ENCODE data around the gene FAM177A1.
"Not testable (repeated sequence)": the region's sequence is repeated elsewhere in the genome, so short reads cannot be mapped to it uniquely, and the experiment has no call there.

Gene FAM177A1

DNA sequence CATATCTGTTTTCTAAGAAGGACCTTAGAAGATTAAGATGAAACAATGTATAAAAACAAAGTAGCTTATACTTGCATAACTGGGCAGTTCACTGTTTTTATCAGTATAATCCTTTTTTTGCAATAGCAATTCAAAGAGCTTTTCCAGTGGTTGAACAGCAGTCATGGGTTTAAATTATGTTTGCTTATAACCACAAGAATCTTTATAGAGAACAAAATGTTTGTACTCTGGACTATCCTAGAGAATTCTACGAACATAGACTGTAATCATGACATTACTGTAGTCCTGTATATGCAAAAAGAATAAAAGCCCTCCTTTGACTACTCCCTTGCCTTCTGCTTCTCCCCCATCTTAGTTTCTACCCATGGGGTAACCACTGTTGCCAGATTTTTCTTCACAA is 5.7 kb downstream of the FAM177A1 start:
- Histone ChIP-seq H3K9ac (ENCODE audit: low read length) (no peak overlapping the region), H2AFZ (ENCODE audit: low read length) (no peak overlapping the region), H3K4me1 (ENCODE audit: insufficient read depth, low read length, severe bottlenecking) (peaks cover 9% of the 10 kb centered on the region), H3K79me2 (ENCODE audit: insufficient read depth, low read length) (no peaks in the 10 kb centered on the region), H3K27me3 (ENCODE audit: insufficient read depth, low read length) (no peaks in the 10 kb centered on the region), H4K20me1 (ENCODE audit: insufficient read depth, low read length) (no peaks in the 10 kb centered on the region), H3K27ac (ENCODE audit: low read depth, low read length, poor library complexity, severe bottlenecking) (no peak overlapping the region), H3K9me2 (ENCODE audit: low read depth, low read length) (no peaks in the 10 kb centered on the region), H3K36me3 (ENCODE audit: insufficient read depth, low read length) (no peaks in the 10 kb centered on the region), H3K9me3 (ENCODE audit: low read length) (no peaks in the 10 kb centered on the region), H3K4me2 (ENCODE audit: low read length) (no peak overlapping the region), H3K4me3 (ENCODE audit: low read depth, low read length, poor library complexity, severe bottlenecking) (no peak overlapping the region), H3F3A (ENCODE audit: insufficient read depth, low read length) (no peaks in the 10 kb centered on the region)
- no peak for TF ChIP-seq EZH2 (IDR thresholded peaks at IDR 0.05; ENCODE audit: borderline replicate concordance, low read length)
- TF ChIP-seq, protein P1, sequence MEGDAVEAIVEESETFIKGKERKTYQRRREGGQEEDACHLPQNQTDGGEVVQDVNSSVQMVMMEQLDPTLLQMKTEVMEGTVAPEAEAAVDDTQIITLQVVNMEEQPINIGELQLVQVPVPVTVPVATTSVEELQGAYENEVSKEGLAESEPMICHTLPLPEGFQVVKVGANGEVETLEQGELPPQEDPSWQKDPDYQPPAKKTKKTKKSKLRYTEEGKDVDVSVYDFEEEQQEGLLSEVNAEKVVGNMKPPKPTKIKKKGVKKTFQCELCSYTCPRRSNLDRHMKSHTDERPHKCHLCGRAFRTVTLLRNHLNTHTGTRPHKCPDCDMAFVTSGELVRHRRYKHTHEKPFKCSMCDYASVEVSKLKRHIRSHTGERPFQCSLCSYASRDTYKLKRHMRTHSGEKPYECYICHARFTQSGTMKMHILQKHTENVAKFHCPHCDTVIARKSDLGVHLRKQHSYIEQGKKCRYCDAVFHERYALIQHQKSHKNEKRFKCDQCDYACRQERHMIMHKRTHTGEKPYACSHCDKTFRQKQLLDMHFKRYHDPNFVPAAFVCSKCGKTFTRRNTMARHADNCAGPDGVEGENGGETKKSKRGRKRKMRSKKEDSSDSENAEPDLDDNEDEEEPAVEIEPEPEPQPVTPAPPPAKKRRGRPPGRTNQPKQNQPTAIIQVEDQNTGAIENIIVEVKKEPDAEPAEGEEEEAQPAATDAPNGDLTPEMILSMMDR (IDR thresholded peaks at IDR 0.05; ENCODE audit: low read length), result no peak

- Histone ChIP-seq H3K27me3 (ENCODE audit: insufficient read depth, low read length) (no peaks in the 10 kb centered on the region), H3K4me3 (ENCODE audit: low read depth, low read length, poor library complexity, severe bottlenecking) (no peak overlapping the region), H3K27ac (ENCODE audit: low read depth, low read length, poor library complexity, severe bottlenecking) (no peak overlapping the region), H3K79me2 (ENCODE audit: insufficient read depth, low read length) (no peaks in the 10 kb centered on the region), H3K4me1 (ENCODE audit: insufficient read depth, low read length, severe bottlenecking) (peaks cover 2% of the 10 kb centered on the region), H3K9me2 (ENCODE audit: low read depth, low read length) (no peaks in the 10 kb centered on the region), H2AFZ (ENCODE audit: low read length) (no peak overlapping the region), H3K4me2 (ENCODE audit: low read length) (no peak overlapping the region), H3K36me3 (ENCODE audit: insufficient read depth, low read length) (no peaks in the 10 kb centered on the region), H4K20me1 (ENCODE audit: insufficient read depth, low read length) (no peaks in the 10 kb centered on the region), H3F3A (ENCODE audit: insufficient read depth, low read length) (no peaks in the 10 kb centered on the region), H3K9me3 (ENCODE audit: low read length) (no peaks in the 10 kb centered on the region), H3K9ac (ENCODE audit: low read length) (no peak overlapping the region)
- TF ChIP-seq EZH2 (IDR thresholded peaks at IDR 0.05; ENCODE audit: borderline replicate concordance, low read length), result no peak
- TF ChIP-seq, protein P1 (IDR thresholded peaks at IDR 0.05; ENCODE audit: low read length), result no peak
Observed at GRCh38 chr14:35052637-35053036, 6.6 kb downstream of the FAM177A1 start.

- H3K27ac ChIP-seq (ENCODE audit: low read depth, low read length, poor library complexity, severe bottlenecking); H3K4me2 ChIP-seq (ENCODE audit: low read length); H4K20me1 ChIP-seq (ENCODE audit: insufficient read depth, low read length); H3K4me1 ChIP-seq (ENCODE audit: insufficient read depth, low read length, severe bottlenecking); H3K27me3 ChIP-seq (ENCODE audit: insufficient read depth, low read length); H3K9me3 ChIP-seq (ENCODE audit: low read length); H3K9me2 ChIP-seq (ENCODE audit: low read depth, low read length); H3K79me2 ChIP-seq (ENCODE audit: insufficient read depth, low read length); H3F3A ChIP-seq (ENCODE audit: insufficient read depth, low read length); H3K36me3 ChIP-seq (ENCODE audit: insufficient read depth, low read length); H3K9ac ChIP-seq (ENCODE audit: low read length); H2AFZ ChIP-seq (ENCODE audit: low read length); H3K4me3 ChIP-seq (ENCODE audit: low read depth, low read length, poor library complexity, severe bottlenecking): not testable (repeated sequence)
Observed at GRCh38 chr14:35061113-35061791, 15.2 kb downstream of the FAM177A1 start.

GRCh38 chr14:35065731-35066130 is 19.7 kb downstream of the FAM177A1 start:
- H3K79me2 ChIP-seq (ENCODE audit: insufficient read depth, low read length); H3K4me2 ChIP-seq (ENCODE audit: low read length); H4K20me1 ChIP-seq (ENCODE audit: insufficient read depth, low read length); H3K27me3 ChIP-seq (ENCODE audit: insufficient read depth, low read length); H3K9me3 ChIP-seq (ENCODE audit: low read length); H3K9me2 ChIP-seq (ENCODE audit: low read depth, low read length); H3K4me1 ChIP-seq (ENCODE audit: insufficient read depth, low read length, severe bottlenecking); H2AFZ ChIP-seq (ENCODE audit: low read length); H3K36me3 ChIP-seq (ENCODE audit: insufficient read depth, low read length); H3F3A ChIP-seq (ENCODE audit: insufficient read depth, low read length); H3K27ac ChIP-seq (ENCODE audit: low read depth, low read length, poor library complexity, severe bottlenecking); H3K9ac ChIP-seq (ENCODE audit: low read length); H3K4me3 ChIP-seq (ENCODE audit: low read depth, low read length, poor library complexity, severe bottlenecking): not testable (repeated sequence)

Measured in OCI-LY1 (cell line).